UCSD-AML1 (cell line): ENCODE results near the gene CCAR1.
"Not testable (repeated sequence)": the region's sequence is repeated elsewhere in the genome, so short reads cannot be mapped to it uniquely, and the experiment has no call there.

Experiments used
- DNase-seq: peaks from one replicate; lab custom pipeline; 2025; ENCODE audit not compliant: unreplicated experiment; lab: John Stamatoyannopoulos, UW

CCAR1 gene

GRCh38 chr10:68756766-68757165, 35.7 kb downstream of the CCAR1 start:
- no peak for DNase-seq

DNA sequence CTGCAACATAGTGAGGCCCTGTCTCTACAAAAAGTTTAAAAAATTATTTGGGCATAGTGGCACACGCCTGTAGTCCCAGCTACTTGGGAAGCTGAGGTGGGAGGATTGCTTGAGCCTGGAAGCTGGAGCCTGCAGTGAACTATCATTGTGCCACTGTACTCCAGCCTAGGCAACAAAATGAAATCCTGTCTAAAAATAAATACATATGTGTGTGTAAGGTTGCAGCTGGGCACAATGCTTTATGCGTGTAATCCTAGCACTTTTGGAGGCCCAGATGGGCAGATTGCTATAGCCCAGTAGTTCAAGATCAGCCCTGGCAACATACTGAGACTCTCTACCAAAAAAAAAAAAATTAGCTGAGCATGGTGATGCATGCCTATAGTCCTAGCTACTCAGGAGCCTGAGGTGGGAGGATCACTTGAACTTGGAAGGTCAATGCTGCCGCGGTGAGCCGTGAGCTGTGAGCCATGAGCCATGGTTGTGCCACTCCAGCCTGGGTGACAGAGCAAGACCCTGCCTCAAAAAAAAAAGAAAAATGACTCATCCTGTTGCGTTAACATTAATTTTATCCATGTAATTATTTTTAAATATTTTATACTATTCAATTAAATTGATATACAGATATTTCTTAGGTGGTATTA, 38.3 kb downstream of the CCAR1 start:
- no peak for DNase-seq

GRCh38 chr10:68759967-68760366, 38.9 kb downstream of the CCAR1 start:
- no peak for DNase-seq

DNA sequence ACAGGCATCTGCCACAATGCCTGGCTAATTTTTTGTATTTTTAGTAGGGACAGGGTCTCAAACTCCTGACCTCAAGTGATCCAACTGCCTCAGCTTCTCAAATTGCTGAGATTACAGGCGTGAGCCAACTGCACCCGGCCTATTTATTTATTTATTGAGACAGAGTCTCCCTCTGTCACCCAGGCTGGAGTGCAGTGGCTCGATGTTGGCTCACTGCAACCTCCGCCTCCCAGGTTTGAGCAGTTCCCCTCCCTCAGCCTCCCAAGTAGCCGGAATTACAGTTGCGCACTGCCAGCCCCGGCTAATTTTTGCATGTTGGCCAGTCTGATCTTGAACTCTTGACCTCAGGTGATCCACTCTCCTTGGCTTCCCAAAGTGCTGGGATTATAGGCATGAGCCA, 46.4 kb downstream of the CCAR1 start:
- DNase-seq, result not testable (repeated sequence)

DNA sequence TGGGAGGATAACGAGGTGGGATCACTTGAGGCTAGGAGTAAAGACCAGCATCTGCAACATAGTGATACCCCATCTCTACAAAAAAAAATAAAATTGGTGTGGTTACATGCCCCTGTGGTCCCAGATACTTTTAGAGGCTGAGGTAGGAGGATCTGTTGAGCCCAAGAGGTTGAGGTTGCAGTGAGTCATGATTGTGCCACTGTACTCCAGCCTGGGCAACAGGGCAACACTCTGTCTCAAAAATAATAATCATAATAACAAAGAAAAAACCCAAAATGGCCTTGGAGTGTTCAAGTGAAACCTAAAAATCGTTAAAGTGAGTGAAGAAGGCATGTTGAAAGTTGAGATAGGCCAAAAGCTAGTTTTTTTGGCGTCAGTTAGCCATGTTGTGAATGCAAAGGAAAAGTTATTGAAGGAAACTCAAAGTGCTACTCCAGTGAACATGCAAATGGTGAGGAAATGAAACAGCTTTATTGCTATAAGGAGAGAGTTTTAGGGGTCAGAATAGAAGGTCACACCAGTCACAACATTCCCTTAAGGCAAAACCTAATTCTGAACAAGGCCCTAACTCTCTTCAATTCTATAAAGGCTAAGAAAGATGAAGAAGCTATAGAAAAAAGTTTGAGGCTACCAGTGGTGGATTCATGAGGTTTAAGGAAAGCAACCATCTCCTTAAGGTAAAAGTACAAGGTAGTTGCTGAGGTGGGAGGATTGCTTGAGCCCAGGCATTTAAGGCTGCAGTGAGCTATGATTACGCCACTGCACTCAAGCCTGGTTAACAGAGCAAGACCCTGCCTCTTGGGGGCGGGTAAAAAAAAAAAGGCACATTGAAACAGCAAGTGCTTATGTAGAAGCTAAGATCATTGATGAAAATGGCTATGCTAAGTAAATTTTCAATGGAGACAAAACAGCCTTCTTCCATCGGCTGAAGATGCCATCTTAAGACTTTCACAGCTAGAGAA, 60.9 kb downstream of the CCAR1 start:
- no peak for DNase-seq

- DNase-seq, result no peak
These were observed 63.4 kb downstream of the CCAR1 start for GRCh38 chr10:68784476-68784875.

DNA sequence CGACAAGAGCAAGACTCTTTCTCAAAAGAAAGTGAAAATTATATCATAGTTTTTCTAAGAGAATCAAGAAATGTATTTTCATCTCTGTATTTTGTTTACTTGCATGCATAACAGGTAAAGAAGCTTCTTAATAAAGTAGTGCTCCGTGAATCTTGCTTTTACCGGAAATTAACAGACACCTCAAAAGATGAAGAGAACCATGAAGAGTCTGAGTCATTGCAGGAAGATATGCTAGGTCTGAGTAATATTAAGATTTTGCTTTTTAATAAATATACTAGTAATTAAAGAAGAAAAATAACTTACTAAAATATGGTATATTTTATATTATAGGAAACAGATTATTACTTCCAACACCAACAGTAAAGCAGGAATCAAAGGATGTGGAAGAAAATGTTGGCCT, 66.8 kb downstream of the CCAR1 start:
- no peak for DNase-seq

- DNase-seq, result no peak
These were observed 69.4 kb downstream of the CCAR1 start for GRCh38 chr10:68790476-68790875.

- no peak for DNase-seq
These were observed 71.1 kb downstream of the CCAR1 start for GRCh38 chr10:68792115-68792514.

- no peak for DNase-seq
These were observed 75.0 kb downstream of the CCAR1 start for GRCh38 chr10:68795886-68796532.

DNA sequence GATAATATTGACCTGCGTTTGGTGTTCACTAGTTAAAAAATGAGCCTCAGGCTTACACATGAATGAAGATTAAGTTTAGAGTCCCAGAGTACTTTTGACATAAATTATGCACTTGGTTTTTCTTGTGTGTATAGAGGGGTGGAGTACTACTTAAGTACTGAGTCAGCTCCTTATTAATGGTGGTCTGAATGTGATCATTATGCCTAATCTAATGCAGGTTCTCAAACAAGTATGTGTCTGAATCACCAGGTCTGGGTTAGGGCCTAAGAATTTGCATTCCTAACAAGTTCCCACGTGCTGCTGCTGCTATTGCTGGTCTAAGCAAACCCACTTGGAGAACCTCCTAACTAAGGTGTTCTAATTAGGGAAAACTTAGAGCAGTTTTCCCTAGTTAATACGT, 75.6 kb downstream of the CCAR1 start:
- no peak for DNase-seq

DNA sequence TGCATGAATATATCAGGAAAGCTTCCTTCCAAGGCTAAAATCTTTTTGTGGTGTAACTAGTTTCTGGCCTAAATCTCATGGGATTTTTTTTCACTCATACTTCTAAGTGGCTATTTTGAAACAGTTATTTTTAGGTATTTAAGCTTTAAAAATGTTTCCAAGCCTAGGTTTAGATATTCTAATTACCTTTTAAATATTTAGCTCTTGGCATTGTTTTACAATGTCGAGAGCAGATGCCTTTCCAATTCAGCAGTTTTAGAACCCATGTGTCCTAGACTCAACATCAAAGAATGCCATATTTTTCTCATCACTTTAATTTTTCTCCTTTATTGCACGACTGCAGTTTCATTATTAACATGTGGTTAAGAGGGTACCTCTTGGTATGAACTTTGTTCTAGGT, 79.2 kb downstream of the CCAR1 start:
- DNase-seq, result no peak

DNA sequence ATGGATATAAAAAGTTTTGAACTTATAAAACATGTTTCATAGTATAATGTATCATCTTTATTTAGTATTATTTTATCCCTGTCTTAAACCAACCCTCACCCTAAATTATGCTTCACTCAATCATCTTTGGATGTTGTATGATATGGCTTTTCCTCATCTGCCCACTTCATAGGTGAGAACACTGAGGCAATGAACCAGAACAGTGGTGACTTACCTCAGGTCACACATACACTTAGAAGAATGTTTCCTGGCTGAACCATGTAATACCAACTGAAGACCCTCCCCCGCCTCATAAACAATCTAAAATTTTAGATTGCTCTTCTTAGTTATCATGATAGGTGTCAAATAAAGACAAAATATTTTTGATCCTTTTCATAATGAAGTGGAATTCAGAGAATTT, 83.7 kb downstream of the CCAR1 start:
- DNase-seq, result no peak

GRCh38 chr10:68810830-68811229, 89.8 kb downstream of the CCAR1 start:
- not testable (repeated sequence) for DNase-seq

DNA sequence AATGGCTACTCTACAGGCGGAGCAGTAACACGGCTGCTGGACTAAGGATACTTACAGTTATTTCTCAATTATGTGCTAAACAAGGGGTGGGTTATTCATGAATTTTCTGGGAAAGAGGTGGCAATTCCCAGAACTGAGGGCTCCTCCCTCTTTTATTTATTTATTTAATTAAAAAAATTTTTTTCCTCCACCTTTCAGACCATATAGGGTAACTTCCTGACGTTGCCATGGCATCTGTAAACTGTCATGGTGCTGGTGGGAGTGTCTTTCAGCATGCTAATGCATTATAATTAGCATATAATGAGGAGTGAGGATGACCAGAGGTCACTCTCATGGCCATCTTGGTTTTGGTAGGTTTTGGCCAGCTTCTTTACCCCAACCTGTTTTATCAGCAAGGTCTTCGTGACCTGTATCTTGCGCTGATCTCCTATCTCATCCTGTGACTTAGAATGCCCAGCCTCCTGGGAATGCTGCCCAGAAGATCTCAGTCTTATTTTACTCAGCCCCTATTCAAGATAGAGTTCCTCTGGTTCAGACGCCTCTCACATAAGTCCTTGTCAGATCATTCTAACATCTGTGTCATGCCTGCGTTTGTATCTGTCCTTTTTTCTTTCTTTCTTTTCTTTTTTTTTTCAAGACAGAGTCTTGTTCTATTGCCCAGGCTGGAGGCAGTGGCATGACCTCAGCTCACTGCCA, 90.4 kb downstream of the CCAR1 start:
- DNase-seq, result no peak

DNA sequence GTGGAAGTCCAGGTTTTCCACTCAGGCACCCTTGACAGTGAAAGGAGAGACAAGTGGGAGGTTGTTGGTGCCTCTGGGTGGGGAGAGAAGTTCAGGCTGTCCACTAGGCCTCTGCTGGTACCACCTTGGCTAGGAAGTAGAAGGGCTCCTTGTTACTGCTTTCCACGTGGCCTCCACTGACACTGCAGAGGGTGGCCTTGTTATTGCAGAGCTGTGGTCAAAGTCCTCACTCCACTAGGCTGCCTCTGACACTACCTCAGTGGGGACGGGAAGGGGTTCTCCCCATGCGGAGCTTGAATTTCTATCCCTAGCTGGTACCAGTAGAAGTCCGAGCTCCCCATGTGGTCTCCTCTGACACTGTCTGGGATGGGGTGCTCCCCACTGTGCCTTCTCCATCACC, 91.4 kb downstream of the CCAR1 start:
- no peak for DNase-seq

DNA sequence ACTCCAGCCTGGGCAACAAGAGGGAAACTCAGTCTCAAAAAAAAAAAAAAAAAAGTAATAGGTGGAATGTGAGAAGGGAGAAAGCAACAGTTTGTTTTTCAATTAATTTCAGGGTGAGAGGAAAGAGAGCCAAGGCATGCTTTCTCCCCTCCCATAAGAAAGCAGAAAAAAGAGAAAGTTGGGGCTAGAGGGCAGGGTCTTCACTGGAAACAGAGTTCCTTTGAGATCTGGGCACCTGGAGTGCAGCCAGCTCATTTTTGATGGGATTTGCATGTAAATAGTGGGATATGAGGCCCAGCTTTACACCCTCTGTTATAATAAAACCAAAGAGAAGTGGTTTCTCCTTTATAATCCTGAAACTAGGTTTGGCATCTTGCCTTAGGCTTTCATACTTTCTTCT, 92.5 kb downstream of the CCAR1 start:
- DNase-seq, result no peak

DNA sequence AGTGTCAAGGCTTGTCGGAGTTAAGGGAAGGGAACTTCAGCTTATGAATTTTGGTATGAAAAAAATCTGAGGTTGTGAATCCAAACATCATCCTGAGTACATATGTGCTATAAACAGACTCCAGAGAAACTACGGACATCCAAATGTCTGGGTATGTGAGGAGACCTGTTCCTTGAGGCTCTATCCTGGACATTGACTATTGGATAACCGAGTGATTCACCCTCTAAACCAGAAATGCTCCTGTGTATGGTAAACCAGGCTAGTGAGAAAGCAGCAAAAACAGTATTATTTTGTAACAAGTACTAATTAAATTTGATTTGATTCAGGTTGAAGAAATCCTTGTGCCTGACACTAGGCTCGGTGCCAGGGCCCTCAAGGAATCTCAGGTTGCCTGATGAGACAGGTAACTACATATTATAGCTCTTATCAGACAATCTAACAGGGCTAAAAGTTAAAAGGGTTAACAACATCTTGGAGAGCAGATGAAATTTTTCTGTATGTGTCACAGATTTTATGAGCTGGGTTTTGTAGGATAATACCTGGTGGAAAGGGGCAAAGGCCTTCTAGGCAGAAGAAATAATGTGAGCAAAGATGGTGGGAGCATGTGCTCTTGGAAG, 95.9 kb downstream of the CCAR1 start:
- DNase-seq, result no peak

GRCh38 chr10:68820359-68820758, 99.3 kb downstream of the CCAR1 start:
- not testable (repeated sequence) for DNase-seq

DNA sequence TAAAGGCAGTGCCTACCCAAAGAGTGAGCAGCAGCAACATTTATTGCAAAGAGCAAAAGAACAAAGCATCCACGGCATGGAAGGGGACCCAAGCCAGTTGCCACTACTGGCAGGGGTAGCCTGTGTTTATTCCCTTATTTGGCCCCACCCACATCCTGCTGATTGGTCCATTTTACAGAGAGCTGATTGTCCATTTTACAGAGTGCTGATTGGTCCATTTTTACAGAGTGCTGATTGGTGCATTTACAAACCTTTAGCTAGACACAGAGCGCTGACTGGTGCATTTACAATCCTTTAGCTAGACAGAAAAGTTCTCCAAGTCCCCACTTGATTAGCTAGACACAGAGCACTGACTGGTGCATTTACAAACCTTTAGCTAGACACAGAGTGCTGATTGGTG, 101.6 kb downstream of the CCAR1 start:
- not testable (repeated sequence) for DNase-seq
